ENCODE data around the gene AHI1. TPM values are rescaled to one million over a fixed set of nuclear protein-coding genes. Genes with fewer than 3 reads are reported as not detected.

Gene AHI1
- total RNA-seq, 1 experiment from 2014 or later = 22.8 TPM

DNA sequence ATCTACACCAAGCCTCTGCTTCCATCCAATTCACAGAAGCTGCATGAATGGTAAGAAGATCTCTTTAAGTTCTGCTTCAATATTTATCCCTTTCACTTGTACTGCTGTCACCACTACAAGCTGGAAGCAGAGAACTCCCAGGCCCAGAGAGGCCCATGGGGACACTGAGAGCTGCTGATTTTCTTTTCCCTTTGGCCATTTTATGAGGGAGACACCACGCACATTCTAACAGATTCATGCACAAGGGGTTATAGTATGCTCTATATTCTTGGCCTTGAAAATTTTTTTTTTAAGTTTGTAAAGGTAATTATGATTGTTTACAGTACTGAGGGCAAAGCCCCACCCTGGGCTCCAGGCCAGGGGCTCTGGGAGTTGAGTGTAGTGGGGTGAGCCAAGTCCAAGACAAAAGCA is 228.1 kb downstream of the AHI1 start:
- H3K36me3 ChIP-seq (ENCODE audit: insufficient read depth, low read length, poor library complexity, severe bottlenecking) = no peaks in the 10 kb centered on the region
- H3K27me3 ChIP-seq (replicated peaks; ENCODE audit: insufficient read depth, low read depth, low read length, poor library complexity) = no peaks in the 10 kb centered on the region
- H3K4me1 ChIP-seq (ENCODE audit: insufficient read depth, low read length, poor library complexity, severe bottlenecking) = peaks cover 6% of the 10 kb centered on the region
- no peaks in the 10 kb centered on the region for H3K9me3 ChIP-seq (ENCODE audit: low read depth, low read length, poor library complexity, severe bottlenecking)
- ChIA-PET POLR2A (ENCODE audit: low non-redundant PET) (no interaction called here), CTCF (no interaction called here)
- no peak overlapping the region for H3K27ac ChIP-seq (ENCODE audit: low read depth, low read length, poor library complexity, severe bottlenecking)
- TF ChIP-seq, protein P1, sequence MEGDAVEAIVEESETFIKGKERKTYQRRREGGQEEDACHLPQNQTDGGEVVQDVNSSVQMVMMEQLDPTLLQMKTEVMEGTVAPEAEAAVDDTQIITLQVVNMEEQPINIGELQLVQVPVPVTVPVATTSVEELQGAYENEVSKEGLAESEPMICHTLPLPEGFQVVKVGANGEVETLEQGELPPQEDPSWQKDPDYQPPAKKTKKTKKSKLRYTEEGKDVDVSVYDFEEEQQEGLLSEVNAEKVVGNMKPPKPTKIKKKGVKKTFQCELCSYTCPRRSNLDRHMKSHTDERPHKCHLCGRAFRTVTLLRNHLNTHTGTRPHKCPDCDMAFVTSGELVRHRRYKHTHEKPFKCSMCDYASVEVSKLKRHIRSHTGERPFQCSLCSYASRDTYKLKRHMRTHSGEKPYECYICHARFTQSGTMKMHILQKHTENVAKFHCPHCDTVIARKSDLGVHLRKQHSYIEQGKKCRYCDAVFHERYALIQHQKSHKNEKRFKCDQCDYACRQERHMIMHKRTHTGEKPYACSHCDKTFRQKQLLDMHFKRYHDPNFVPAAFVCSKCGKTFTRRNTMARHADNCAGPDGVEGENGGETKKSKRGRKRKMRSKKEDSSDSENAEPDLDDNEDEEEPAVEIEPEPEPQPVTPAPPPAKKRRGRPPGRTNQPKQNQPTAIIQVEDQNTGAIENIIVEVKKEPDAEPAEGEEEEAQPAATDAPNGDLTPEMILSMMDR (conservative IDR thresholded peaks at IDR 0.05; ENCODE audit: low read depth, low read length) = no peak
- no TSS peak for BruUV-seq (replicated peaks)
- H3K4me3 ChIP-seq (ENCODE audit: low read depth, low read length, poor library complexity, severe bottlenecking) = no peak overlapping the region
- DNase-seq (ENCODE audit: low spot score) = no peak
- intact Hi-C loops (cut with micrococcal nuclease; ENCODE audit: unreplicated experiment) = no loop called here

DNA sequence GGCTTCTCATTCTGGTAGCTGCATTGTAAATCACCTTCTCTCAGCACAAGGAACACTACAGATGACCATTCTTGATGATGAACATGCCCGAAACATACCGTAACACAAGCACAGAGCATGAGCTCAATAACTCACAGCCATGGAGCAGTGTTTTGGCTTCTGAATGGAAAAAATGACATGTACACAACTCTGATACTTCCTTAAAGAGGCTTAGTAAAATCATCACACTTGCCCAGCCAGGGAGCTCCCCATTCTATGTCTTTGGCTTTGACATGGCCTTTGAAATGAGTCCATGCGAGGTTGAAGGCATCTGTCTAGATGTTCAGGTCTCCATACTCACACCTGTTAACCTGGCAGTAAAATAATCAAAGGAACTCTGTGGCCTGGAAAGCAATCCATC is 228.8 kb downstream of the AHI1 start:
- H3K27me3 ChIP-seq (replicated peaks; ENCODE audit: insufficient read depth, low read depth, low read length, poor library complexity) = no peaks in the 10 kb centered on the region
- ChIA-PET POLR2A (ENCODE audit: low non-redundant PET) (interaction anchor here (0.5 kb wide), 1 partner anchor 996 kb away, joined by 5 read pairs; no protein-coding TSS in a partner anchor), CTCF (no interaction called here)
- H3K27ac ChIP-seq (ENCODE audit: low read depth, low read length, poor library complexity, severe bottlenecking) = no peak overlapping the region
- H3K4me1 ChIP-seq (ENCODE audit: insufficient read depth, low read length, poor library complexity, severe bottlenecking) = peaks cover 6% of the 10 kb centered on the region
- intact Hi-C loops (cut with micrococcal nuclease; ENCODE audit: unreplicated experiment) = no loop called here
- no TSS peak for BruUV-seq (replicated peaks)
- H3K4me3 ChIP-seq (ENCODE audit: low read depth, low read length, poor library complexity, severe bottlenecking) = no peak overlapping the region
- H3K36me3 ChIP-seq (ENCODE audit: insufficient read depth, low read length, poor library complexity, severe bottlenecking) = no peaks in the 10 kb centered on the region
- TF ChIP-seq EZH2 (IDR thresholded peaks at IDR 0.05; ENCODE audit: borderline replicate concordance, low read depth, low read length, poor library complexity, severe bottlenecking) = no peak
- TF ChIP-seq, protein P1 (conservative IDR thresholded peaks at IDR 0.05; ENCODE audit: low read depth, low read length) = no peak
- DNase-seq (ENCODE audit: low spot score) = no peak
- H3K9me3 ChIP-seq (ENCODE audit: low read depth, low read length, poor library complexity, severe bottlenecking) = no peaks in the 10 kb centered on the region

DNA sequence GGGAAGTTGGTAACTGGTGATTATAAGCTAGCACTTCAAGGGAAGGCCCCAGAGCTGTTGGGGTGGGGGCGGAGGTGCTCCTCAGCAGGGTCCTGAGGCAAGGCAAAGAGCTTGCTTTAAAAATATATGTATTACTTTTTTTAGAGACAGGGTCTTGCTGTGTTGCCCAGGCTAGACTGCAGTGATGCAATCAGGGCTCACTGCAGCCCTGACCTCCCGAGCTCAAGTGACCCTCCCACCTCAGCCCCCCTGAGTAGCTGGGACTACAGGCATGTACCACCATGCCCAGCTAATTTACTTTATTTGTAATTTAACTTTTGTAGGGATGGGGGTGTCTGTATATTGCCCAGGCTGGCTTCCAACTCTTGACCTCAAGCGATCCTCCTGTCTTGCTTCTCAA is 229.3 kb downstream of the AHI1 start:
- peaks cover 6% of the 10 kb centered on the region for H3K4me1 ChIP-seq (ENCODE audit: insufficient read depth, low read length, poor library complexity, severe bottlenecking)
- CTCF ChIA-PET = no interaction called here
- BruUV-seq (replicated peaks) = no TSS peak
- no peaks in the 10 kb centered on the region for H3K36me3 ChIP-seq (ENCODE audit: insufficient read depth, low read length, poor library complexity, severe bottlenecking)
- no peaks in the 10 kb centered on the region for H3K9me3 ChIP-seq (ENCODE audit: low read depth, low read length, poor library complexity, severe bottlenecking)
- intact Hi-C loops (cut with micrococcal nuclease; ENCODE audit: unreplicated experiment) = no loop called here
- no peak for DNase-seq (ENCODE audit: low spot score)
- POLR2A ChIA-PET (ENCODE audit: low non-redundant PET) = no interaction called here
- H3K4me3 ChIP-seq (ENCODE audit: low read depth, low read length, poor library complexity, severe bottlenecking) = no peak overlapping the region
- no peaks in the 10 kb centered on the region for H3K27me3 ChIP-seq (replicated peaks; ENCODE audit: insufficient read depth, low read depth, low read length, poor library complexity)
- TF ChIP-seq, protein P1 (conservative IDR thresholded peaks at IDR 0.05; ENCODE audit: low read depth, low read length) = no peak
- no peak for TF ChIP-seq EZH2 (IDR thresholded peaks at IDR 0.05; ENCODE audit: borderline replicate concordance, low read depth, low read length, poor library complexity, severe bottlenecking)
- H3K27ac ChIP-seq (ENCODE audit: low read depth, low read length, poor library complexity, severe bottlenecking) = no peak overlapping the region
